Fibroblast of lung (primary cell): ENCODE measurements around the gene PCYT1B.

Source experiments
- EZH2 ChIP-seq: IDR thresholded peaks from 2 replicates; pipeline ENCODE4 v1.5.1; 2012; ENCODE audit warnings: low read length, control low read depth, mild to moderate bottlenecking; ENCODE audit errors: missing control alignments
- TF ChIP-seq, protein P1 (sequence below), 2 donors: IDR thresholded peaks in 1 of 2; conservative IDR thresholded peaks in 1 of 2; 1 replicate in 1 of 2; 2 replicates in 1 of 2; pipeline ENCODE4 v1.5.1; 2011 to 2012; ENCODE audit warnings: low read length in 2 of 2, control low read depth in 1 of 2, inconsistent platforms in 1 of 2, low read depth in 1 of 2, mild to moderate bottlenecking in 1 of 2

GRCh38 chrX:24693453-24694202 lies 46.5 kb upstream of the PCYT1B start, which contains the start of gene POLA1:
- TF ChIP-seq, protein P1, sequence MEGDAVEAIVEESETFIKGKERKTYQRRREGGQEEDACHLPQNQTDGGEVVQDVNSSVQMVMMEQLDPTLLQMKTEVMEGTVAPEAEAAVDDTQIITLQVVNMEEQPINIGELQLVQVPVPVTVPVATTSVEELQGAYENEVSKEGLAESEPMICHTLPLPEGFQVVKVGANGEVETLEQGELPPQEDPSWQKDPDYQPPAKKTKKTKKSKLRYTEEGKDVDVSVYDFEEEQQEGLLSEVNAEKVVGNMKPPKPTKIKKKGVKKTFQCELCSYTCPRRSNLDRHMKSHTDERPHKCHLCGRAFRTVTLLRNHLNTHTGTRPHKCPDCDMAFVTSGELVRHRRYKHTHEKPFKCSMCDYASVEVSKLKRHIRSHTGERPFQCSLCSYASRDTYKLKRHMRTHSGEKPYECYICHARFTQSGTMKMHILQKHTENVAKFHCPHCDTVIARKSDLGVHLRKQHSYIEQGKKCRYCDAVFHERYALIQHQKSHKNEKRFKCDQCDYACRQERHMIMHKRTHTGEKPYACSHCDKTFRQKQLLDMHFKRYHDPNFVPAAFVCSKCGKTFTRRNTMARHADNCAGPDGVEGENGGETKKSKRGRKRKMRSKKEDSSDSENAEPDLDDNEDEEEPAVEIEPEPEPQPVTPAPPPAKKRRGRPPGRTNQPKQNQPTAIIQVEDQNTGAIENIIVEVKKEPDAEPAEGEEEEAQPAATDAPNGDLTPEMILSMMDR (conservative IDR thresholded peaks at IDR 0.05 in 1 of 2, IDR thresholded peaks at IDR 0.05 in 1 of 2; ENCODE audit: low read depth in 1 of 2, low read length in 2 of 2) = peak; percentile 27 to 45
- TF ChIP-seq EZH2 = no peak
